ENCODE measurements around the gene CCDC187.

CCDC187 gene

DNA sequence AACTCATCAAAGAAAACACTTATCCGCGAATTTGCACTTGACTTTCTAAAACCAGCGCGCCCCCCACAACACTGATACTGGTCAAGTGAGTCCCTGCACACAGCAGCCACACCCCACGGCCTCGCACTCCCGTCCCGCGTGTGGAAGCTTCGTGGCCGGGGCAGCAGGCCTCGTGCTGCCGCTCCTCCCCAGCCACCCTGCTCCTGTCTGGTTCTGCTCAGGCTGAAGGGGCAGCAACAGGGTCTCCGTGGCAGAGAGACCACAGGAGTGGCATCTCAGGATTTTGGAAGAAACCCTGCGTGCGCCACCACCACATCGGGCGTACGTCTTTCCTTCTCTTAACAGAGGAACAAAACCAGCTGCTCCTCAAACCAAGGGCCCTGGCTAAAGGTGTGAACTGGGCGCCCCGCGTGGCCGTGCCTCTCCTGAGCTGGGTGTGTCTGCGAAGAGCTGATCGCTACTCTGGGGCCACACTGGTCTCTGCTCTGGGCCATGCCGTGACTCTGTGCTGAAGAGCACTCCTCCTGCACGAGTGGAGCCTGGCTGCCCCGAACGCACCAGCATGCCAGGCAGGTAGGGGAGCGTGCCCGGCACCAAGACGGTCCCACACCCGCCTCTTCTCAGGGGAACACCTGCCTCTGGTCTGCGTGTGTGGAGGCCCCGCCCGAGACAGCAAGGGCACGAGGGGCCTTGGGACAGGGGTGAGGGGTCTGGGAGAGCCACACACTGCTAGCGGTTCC lies 81.6 kb downstream of the CCDC187 start:
- DNase-seq = no peak

DNA sequence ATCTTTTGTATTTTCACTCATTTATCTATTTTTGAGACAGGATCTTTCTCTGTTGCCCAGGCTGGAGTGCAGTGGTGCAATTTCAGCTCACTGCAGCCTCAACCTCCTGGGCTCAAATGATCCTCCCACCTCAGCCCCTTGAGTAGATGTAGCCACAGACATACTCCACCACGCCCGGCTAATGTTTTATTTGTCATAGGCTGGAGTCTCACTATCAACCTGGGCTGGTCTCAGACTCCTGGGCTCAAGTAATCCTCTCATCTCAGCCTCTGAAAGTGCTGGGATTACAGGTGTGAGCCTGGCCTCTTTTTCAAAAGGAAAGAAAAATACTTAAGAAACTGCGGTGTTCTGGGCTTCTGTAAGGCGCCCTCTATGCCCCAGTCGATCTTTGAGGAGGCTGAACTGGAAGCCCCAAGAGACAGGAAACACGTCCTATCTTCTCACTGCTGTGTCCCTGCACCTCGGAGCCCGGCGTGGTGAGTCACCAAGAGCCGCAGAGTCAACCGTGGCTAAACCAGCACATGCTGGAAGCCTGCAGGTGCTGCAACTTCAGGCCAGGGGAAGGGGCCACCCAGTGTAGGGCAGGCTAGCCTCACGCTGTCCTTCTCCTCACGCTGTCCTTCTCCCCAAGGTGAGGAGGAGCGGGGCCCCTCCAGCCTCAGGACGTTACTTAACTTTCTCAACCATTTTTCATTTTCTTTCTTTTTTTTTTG lies 83.7 kb downstream of the CCDC187 start:
- DNase-seq = no peak

DNA sequence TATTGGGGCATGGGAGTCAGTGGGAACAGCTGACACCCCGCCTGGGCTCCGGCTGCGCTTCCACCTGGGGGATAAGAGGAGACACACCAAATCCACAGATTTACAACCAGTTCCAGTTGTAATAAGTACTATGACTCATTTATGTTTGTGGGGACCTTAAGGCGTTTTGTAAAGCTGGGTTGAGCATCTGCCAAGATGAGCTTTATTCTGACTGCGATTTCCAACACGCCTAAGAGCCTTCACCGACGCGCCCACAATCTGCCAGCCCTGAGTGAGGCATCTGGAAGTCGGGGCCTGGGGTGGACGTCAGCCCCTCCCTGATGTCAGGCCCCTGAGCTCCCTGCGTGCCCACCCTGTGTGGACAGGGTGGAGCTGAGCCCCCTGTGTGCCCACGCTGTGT lies 84.6 kb downstream of the CCDC187 start:
- no peak for DNase-seq

- no peak for DNase-seq
These were observed 85.2 kb downstream of the CCDC187 start for GRCh38 chr9:136218673-136219072.

- no peak for DNase-seq
These were observed 85.6 kb downstream of the CCDC187 start for GRCh38 chr9:136218271-136218670.

- DNase-seq = no peak
These were observed 87.2 kb downstream of the CCDC187 start for GRCh38 chr9:136216541-136217244.

DNA sequence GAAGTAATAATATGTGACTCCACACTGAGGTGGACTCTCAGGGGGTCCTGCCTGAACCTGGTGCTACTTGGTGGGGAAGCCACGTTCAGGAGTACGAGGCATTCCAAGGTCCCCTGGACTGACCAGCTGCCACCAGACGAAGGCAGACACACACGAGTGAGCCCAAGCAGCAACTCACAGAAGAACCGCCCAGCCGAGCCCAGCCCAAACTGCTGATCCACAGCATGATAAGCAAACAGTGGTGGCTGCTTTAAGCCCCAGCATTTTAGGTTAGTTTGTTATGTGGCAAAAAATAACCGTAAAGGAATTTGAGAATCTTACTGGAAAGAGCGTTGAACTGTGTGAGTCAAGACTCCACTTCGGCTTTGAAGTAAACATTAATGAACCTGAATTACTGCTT lies 90.2 kb downstream of the CCDC187 start:
- no peak for DNase-seq

DNA sequence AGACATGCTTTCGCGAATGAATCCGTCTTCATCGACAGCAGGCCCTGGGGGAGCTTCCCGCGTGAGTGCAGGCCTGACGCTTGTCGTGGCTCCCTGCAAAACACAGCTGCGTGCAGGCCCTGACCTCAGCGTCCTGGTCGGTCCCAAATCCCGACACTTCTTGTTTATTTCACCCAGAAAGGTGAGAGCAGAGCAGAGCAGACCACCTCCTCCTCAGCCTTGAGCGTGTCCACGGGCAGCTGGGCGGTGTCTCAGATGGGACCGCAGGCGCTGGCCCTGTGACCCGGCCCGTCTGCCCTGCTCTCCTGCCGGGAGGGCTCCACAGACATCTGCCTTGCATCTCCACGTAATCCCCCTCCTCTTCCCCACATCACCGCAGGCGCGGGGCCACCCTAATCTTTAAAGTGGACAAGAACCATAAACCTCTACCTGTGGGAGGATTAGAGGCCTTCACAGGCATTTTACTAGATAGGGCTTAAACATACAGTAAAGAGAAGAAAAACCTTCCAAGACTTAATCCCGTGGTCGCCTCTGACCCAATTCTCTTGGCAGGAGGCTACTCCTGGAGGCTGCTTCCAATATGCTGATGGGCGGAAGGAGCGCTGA lies 91.4 kb downstream of the CCDC187 start:
- DNase-seq = no peak

DNA sequence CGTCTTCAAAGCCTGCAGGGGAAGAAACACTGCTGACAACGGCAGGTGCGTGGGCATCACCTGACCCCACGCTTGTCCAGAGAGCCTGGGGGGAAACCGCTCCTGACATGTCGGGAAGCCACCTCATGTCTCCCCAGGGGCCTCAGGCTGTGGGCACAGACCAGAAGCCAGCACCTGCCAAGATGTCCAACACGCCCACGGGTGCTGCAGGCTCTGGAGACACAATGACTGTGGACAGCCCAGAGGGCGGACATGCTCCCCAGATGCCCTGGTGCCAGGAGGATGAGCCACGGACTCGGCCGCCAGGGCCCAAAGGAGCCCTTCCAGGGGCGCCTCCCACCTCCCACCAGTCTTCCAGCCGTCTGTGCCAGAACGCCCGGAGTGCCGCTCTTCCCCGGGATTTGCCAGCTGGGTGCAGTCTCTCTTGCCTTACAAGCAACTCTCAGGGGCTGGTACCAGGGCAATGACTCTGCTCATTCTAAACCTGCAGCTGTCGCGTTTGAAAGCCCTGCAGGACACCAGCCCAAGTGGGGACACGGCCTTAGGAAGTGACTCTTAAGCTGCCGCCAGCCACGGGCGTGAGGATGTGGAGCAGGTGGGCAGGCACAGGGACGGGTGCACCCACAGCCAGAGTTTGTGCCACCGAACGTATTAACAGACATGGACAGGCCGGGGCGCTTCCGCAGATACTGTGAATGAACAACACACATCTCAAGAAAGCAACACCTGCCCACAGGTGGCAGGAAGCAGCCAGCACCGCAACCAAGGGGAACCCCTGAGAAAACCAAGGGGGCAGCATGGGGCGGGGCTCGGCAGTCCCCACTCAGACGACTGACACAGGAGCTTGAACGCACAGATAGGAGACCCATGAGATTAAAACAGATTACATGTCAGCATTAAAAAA lies 92.2 kb downstream of the CCDC187 start:
- DNase-seq = no peak

DNA sequence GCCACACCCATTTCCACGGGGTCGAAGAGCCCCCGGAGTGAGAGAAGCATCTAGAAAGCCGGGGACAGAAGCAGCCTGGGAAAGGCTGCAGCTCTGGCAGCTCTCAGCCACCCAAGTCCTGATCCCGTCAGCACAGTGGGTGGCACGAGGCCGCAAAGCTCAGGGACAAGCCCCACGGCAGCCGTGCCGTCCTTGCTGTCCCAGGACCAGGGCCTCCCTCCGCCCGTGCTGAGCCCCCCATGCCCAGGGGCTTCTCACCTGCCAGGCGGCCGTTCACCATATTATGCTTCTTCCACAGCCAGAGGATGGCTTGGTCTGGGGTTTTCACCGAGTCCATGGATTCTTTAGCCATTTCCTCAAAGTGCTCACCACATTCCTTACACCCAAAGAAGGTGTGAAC lies 92.9 kb downstream of the CCDC187 start:
- DNase-seq = no peak

DNA sequence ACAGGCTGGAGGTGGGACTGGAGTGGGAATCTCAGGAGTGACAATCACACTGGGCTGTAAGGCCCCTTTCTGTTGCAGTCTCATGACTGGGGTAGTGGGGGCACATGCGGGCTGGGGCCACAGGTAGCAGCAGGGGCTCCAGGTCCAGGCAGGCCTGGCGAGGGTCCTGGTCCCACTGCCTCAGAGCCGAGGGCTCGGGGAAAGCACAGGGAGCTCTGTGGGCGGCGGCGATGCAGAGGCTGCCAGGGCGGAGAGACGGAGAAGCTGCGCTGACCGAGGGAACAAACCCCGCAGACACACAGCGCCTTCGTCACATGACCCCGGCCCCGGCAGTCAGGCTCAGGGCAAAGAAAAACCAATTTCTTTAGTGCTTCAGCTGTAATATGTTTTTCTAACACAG lies 93.6 kb downstream of the CCDC187 start:
- DNase-seq = no peak

GRCh38 chr9:136209786-136210185 lies 94.1 kb downstream of the CCDC187 start:
- no peak for DNase-seq

DNA sequence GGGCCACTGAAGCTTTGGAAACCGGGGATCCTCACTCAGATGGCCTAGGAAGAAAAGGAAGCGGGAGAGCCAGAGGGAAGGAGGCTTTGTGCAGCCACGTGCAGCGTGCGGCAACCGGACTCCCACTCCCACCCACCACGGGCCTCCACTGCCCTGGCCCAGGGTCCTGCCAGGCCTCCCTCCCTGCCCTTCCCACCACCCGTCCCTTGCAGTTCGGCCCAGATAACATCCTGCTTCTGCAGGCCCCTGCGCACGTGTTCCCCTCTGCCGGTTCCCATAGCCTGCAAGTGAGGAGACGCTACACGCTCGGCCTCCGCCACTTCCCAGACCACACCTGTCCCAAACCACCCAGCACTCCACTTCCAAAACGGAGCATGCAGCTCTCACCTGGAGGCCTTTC lies 94.7 kb downstream of the CCDC187 start:
- DNase-seq = no peak

DNA sequence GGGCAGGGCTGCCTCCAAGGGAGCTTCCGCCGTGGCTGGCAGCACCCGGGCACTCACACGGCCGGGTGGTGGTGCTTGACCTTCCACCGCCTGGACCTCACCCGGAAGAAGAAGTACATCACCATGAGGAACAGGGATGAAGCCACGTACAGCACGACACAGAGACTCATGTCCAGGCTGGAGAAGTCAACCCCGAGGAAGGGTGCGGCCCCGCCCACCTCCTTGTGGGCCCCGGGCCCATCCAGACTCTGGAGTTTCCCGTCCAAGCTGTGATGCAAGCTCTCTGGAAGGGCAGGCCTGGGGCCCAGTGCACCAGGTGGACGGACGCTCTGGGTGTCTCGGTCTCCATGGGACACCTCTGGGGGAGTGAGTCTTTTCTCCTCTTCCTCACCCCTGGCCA lies 95.2 kb downstream of the CCDC187 start:
- DNase-seq = no peak

GRCh38 chr9:136207616-136208015 lies 96.3 kb downstream of the CCDC187 start:
- DNase-seq = no peak

DNA sequence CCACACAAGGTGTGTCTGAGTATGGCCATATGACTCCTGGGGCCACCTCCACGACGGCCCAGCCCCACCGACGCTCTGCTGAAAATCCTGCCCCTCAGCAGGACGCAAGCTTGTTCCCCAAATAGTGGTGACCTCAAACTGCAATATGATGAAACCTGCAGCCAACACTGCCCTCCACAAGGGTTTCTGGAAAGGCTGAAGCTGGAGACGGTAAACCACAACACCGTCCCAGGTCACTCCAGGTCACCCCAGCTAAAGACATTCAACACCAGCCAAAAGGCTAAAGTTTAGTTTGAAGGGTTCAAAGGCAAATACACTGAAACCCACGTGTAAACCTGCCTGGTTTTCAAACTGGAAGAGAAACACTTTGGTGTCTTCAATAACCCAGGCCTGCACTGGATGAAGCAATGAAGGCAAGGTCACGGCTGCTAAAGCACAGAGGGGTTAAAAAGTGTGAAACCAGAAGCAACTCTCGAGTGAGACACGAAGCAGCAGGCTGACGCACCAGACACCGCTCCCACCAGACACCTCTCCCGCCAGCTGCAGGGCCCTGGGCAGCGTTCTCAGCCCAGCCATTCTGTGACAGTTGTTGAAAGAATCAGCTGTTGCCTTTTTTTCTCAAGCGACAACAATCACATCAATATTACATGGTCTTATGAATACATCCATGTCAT lies 97.2 kb downstream of the CCDC187 start:
- no peak for DNase-seq

- DNase-seq = no peak
These were observed 98.2 kb downstream of the CCDC187 start for GRCh38 chr9:136205707-136205992.

DNA sequence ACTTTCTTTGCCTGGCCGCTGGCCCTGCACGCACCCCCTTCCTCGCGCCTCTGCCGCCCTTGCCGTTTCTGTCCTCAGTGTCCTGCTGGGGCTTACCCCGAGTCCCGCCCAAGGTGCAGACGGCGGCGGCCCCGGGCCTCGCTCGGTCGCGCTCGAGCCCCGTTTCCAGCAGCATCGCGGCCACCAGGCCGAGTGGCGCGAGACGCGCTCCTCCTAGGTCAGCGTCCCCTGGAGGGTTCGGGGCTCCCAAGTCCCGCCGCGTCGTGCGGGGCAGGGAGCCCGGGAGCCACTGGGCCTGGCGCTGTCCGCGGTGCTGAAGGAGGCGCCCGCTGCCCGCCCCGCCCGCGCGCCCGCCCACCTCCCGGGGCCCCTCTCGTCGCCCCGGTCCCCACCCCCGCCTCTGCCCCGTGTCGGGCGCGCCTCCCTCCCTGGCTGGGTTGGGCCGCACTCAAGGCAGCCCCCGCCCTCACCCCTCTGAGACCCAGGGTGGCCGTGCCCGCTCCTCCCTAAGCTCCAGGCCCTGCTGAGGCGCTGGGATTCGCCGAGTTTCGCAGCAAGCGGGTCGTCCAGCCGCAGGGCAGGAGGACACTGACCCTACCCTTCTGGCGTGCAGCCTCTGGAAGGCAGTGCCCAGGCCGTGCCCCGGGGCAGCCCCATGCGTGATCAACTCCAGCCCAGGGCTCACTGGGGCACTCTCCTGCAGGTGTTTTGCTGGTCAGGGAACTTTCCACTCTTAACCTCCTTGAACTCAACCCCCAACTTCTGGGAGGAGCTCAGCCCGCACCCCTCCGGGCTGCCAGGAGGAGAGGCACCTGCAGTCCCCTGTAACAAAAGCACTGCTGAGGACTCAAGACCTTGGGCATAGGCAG lies 98.8 kb downstream of the CCDC187 start, which contains the start of gene LHX3:
TSS of gene LHX3 (minus strand) at position 291 of the 869 bp plus-strand sequence. CDS start at position 175, 116 bp downstream.
- DNase-seq = no peak

DNA sequence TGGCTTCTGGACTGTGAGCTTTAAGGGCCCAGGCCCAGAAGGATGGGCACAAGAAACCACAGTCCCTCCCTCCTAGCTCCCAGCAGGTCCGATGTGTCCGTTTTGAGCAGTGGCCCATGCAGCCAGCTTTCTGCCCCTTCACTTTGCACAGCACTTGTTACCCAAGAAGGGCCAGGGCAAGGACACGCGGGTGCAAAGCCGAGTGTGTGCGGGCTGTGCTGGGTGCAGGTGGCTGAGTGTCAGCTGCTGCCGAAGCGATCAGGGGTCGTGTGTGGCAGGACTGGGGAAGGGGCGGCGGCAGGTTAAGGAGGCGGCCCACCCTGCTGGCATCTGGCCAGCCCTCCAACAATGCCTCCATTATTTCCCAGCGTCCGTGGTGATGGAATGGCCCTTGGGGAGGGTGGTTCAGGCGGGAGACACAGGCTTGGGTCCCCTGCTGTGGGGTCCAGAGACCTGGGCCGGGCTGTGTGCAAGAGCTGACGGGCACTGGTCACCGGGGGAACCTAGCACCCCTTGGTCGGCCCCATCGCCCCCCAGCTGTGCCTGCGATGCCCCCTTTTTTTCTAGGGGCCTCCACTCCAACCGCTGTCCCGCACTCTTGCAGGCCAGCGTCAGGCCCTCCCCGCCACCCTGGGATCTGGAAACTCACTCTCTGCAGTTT lies 99.6 kb downstream of the CCDC187 start:
- no peak for DNase-seq

- DNase-seq = no peak
These were observed 100.3 kb downstream of the CCDC187 start for GRCh38 chr9:136203408-136204144.
